Measurements from ENCODE around the gene OAS3. TPM values are rescaled to one million over a fixed set of nuclear protein-coding genes. Genes with fewer than 3 reads are reported as not detected.
"Not testable (repeated sequence)": the region's sequence is repeated elsewhere in the genome, so short reads cannot be mapped to it uniquely, and the experiment has no call there.

Gene OAS3
- total RNA-seq, 1 experiment from 2014 or later: 24.8 TPM

DNA sequence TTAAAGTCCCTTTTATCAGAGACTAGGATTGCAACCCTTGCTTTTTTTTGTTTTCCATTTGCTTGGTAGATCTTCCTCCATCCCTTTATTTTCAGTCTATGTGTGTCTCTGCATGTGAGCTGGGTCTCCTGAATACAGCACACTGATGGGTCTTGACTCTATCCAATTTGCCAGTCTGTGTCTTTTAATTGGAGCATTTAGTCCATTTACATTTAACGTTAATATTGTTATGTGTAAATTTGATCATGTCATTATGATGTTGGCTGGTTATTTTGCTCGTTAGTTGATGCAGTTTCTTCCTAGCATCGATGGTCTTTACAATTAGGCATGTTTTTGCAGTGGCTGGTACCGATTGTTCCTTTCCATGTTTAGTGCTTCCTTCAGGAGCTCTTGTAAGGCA lies 18.9 kb downstream of the OAS3 start:
- DNase-seq (ENCODE audit: low read depth): not testable (repeated sequence)

DNA sequence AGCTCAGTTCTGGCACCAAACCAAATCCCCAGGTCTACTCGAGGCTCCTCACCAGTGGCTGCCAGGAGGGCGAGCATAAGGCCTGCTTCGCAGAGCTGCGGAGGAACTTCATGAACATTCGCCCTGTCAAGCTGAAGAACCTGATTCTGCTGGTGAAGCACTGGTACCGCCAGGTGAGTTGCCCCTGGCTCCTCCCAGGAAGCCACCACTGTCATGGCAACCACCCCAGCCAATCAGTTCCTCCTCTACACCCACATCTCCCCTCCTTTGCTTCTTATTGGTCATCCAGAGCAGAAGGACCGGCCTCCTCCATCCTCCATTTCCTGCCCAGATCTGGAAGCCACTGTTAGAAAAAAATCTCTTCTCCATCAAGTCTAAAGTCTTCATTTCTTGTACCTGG lies 22.8 kb downstream of the OAS3 start:
- no peak for DNase-seq (ENCODE audit: low read depth)

DNA sequence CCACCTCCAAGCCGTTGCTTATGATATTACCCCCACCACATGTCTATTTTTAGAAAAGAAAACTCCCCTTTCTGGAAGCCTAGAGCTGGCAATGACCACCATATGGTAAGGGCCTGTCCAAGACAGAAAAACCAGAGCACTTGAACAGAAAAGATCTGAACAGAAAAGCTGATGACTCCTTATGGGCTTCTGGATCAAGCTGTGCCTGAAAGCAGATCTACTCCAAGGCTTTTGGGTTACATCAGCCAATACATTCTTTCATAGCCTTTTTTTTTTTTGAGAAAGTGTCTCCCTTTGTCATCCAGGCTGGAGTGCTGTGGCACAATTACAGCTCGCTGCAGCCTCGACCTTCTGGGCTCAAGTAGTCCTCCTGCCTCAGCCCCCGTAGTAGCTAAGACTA lies 23.3 kb downstream of the OAS3 start:
- DNase-seq (ENCODE audit: low read depth): no peak

DNA sequence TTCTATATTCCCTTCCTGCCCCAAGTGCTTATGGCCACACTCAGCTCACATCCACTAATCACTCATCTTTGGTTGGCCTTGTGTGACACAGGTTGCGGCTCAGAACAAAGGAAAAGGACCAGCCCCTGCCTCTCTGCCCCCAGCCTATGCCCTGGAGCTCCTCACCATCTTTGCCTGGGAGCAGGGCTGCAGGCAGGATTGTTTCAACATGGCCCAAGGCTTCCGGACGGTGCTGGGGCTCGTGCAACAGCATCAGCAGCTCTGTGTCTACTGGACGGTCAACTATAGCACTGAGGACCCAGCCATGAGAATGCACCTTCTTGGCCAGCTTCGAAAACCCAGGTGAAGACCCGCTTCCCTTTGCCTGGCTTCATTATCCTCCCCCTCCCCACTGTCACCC lies 24.3 kb downstream of the OAS3 start:
- no peak for DNase-seq (ENCODE audit: low read depth)

DNA sequence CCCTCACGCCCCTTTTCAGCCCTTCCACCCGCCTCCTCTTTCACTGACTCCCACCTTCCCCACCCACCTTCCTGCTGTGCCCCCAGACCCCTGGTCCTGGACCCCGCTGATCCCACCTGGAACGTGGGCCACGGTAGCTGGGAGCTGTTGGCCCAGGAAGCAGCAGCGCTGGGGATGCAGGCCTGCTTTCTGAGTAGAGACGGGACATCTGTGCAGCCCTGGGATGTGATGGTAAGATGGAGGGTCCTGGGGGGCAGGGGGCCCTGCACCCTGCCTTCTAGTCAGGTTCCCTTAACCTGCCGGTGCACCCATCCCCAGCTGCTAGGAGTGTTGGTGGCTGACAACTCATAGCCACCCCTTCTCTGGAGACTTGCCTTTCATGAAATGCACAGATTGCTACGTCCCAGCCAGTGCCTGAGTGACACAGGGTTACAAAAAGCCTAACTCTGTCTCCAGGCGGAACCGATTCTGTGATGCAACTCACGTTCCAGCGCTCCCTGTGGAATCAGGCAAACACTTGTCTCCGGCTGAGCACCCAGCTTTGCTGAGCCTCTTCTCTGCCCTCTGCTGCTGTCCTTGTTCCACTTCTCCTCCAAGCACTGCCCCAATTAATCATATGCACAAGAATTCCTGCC lies 25.1 kb downstream of the OAS3 start:
- no peak for DNase-seq (ENCODE audit: low read depth)

DNA sequence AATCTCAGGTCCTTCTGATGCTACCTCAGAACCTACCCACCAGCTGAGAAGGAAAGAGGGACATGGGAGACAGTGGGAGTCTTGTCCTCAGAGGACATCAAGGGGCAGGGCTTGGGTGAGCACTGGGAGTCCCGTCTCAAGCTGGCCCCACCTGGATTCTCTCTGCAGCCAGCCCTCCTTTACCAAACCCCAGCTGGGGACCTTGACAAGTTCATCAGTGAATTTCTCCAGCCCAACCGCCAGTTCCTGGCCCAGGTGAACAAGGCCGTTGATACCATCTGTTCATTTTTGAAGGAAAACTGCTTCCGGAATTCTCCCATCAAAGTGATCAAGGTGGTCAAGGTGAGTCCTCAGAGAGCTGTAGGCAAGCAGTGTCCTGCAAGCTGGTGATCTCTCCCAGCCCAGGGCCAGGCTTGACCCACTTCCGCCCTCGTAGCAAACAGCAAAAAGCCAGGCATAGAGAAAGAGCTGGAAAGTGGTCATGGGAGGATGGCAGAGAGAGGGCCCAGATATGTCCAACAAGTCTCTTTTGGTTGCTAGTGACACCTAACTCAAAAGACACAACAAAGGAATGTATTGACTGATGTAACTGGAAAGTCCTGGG lies 25.9 kb downstream of the OAS3 start:
- DNase-seq (ENCODE audit: low read depth): no peak

DNA sequence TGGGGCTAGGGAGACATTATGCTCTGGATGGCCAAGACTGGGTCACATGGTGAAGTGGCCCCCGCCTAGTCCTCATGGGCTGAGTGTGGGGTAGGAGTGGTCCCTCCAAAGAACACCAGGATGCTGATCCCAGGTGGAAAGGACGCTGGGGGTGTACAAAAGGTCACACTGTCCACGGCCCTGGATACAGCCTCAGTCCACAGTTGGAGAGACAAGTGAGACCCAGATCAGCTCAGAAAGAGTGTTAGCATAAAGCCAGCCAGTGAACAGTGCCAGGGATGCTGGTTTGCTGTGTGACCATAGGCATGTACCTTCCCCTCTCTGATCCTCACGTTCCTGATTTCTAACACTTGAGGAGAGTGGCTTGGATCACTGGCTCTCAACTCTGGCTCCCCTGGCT lies 26.6 kb downstream of the OAS3 start:
- DNase-seq (ENCODE audit: low read depth): no peak

DNA sequence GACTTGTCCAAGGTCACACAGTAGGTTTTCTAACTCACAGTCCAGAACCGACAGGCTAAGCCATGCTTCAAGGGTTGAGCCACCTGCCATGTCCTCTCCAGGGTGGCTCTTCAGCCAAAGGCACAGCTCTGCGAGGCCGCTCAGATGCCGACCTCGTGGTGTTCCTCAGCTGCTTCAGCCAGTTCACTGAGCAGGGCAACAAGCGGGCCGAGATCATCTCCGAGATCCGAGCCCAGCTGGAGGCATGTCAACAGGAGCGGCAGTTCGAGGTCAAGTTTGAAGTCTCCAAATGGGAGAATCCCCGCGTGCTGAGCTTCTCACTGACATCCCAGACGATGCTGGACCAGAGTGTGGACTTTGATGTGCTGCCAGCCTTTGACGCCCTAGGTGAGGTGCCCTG lies 27.4 kb downstream of the OAS3 start:
- no peak for DNase-seq (ENCODE audit: low read depth)

DNA sequence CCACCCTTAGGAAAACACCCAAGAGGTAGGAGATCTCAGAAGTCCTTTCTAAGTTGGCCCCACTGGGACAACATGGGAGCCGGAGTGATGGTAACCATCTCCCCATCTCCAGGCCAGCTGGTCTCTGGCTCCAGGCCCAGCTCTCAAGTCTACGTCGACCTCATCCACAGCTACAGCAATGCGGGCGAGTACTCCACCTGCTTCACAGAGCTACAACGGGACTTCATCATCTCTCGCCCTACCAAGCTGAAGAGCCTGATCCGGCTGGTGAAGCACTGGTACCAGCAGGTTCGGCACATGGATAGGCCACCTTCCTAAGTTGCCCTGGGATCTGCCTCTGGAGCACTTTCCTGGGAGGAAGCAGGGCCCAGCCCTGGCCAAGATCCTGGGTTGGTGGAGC lies 29.0 kb downstream of the OAS3 start:
- no peak for DNase-seq (ENCODE audit: low read depth)

DNA sequence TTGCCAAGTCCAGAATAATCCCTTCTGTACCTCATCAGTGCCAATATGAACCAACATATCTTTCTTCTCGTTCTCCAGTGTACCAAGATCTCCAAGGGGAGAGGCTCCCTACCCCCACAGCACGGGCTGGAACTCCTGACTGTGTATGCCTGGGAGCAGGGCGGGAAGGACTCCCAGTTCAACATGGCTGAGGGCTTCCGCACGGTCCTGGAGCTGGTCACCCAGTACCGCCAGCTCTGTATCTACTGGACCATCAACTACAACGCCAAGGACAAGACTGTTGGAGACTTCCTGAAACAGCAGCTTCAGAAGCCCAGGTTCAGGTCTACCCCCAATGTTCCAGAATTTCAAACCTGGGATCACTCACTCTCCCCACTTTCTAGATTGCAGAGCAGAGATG lies 29.6 kb downstream of the OAS3 start:
- no peak for DNase-seq (ENCODE audit: low read depth)

DNA sequence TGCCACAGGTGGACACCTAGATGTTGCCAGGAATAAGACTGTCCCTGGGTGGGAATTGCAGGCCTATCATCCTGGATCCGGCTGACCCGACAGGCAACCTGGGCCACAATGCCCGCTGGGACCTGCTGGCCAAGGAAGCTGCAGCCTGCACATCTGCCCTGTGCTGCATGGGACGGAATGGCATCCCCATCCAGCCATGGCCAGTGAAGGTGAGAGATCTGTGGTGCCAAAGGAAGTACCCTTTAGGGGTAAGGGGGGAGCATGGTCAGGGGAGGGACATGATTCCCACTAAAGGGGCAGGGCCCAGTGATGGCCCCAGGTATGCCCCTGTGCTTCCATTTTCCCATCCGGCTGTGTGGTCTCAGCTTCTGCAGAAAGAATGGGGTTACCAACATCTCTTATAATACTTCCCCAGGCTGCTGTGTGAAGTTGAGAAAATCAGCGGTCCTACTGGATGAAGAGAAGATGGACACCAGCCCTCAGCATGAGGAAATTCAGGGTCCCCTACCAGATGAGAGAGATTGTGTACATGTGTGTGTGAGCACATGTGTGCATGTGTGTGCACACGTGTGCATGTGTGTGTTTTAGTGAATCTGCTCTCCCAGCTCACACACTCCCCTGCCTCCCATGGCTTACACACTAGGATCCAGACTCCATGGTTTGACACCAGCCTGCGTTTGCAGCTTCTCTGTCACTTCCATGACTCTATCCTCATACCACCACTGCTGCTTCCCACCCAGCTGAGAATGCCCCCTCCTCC lies 31.5 kb downstream of the OAS3 start:
- no peak for DNase-seq (ENCODE audit: low read depth)

DNA sequence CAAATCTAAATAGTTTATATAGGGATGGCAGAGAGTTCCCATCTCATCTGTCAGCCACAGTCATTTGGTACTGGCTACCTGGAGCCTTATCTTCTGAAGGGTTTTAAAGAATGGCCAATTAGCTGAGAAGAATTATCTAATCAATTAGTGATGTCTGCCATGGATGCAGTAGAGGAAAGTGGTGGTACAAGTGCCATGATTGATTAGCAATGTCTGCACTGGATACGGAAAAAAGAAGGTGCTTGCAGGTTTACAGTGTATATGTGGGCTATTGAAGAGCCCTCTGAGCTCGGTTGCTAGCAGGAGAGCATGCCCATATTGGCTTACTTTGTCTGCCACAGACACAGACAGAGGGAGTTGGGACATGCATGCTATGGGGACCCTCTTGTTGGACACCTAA lies 32.1 kb downstream of the OAS3 start:
- DNase-seq (ENCODE audit: low read depth): no peak

DNA sequence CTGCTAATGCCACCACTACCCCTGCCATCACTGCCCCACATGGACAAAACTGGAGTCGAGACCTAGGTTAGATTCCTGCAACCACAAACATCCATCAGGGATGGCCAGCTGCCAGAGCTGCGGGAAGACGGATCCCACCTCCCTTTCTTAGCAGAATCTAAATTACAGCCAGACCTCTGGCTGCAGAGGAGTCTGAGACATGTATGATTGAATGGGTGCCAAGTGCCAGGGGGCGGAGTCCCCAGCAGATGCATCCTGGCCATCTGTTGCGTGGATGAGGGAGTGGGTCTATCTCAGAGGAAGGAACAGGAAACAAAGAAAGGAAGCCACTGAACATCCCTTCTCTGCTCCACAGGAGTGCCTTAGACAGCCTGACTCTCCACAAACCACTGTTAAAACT lies 33.0 kb downstream of the OAS3 start:
- peak; percentile 75 for DNase-seq (ENCODE audit: low read depth)

DNA sequence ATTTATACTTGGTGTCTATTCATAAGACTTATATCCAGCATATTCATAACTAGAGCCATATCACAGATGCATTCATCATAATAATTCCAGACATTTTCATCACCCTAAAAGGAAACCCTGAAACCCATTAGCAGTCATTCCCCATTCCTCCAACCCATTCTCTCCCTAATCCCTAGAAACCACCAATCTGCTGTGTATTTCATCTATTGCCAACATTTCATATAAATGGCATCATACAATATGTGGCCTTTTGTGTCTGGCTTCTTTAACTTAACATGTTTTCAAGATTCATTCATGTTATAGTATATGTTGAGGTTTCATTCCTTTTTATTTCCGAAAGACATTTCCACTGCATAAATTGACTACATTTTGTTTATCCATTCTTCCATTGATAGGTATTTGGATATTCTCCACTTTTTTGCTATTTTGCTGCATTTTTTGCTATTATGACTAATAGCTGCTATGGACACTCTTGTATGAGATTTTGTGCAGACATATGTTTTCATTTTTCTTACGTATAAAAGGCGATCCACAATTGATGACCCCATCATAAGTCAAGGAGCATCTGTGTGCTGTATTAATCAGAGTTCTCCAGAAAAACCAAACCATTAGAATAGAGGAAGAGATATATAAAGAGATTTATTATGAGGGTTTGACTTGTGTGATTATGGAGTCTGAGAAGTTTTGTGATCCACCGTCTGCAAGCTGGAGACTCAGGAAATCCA lies 34.9 kb downstream of the OAS3 start:
- no peak for DNase-seq (ENCODE audit: low read depth)

DNA sequence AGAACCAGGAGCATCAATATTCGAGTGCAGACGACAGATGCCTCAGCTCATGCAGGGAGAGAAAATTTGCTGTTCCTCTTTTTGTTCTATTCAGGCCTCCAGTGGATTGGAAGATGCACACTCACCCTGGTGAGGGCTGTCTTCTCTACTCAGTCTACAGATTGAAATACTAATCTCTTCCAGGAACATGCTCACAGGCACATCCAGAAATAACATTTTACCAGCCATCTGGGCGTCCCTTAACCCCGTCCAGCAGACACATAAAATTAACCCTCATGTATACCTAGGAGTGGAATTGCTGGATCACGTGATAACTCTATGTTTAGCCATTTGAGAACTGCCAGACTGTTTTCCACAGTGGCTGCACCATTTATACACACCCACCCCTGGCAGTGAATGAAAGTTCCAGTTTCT lies 35.6 kb downstream of the OAS3 start:
- DNase-seq (ENCODE audit: low read depth): peak; percentile 7

DNA sequence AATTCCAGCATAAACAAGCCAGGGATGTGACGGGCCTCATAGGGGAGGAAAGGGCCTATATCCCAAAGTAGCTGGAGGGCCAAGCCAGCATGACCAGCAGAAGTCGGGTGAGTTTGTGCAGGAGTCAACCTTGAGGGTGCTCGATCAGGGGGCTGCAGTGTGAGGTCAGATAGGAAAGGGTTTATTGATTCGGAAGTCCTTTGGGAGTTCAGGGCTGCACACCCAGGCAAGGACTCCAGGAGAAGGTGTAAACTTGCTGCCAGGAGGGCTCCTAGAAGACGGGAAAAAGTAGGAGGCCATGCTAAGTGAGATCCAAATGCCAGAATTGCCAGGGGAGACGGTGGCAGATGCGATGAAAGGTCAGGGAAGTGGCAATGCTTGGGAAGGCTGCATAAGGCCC lies 36.6 kb downstream of the OAS3 start:
- DNase-seq (ENCODE audit: low read depth): no peak

DNA sequence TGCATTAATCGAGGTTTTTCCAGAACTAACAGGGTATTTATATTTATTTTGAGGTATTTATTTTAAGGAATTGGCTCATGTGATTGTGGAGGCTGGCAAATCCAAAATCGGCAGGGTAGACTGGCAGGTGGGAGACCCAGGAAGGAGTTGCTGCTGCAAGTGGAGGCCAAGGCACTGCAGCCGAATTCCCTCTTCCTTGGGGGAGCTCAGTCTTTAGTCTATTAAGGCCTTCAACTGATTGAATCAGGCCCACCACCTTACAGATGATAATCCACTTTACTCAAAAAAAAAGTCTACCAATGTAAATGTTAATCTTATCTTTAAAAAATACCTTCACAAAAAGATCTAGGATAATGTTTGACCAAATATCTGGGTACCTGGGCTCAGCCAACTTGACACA lies 38.9 kb downstream of the OAS3 start:
- DNase-seq (ENCODE audit: low read depth): no peak

DNA sequence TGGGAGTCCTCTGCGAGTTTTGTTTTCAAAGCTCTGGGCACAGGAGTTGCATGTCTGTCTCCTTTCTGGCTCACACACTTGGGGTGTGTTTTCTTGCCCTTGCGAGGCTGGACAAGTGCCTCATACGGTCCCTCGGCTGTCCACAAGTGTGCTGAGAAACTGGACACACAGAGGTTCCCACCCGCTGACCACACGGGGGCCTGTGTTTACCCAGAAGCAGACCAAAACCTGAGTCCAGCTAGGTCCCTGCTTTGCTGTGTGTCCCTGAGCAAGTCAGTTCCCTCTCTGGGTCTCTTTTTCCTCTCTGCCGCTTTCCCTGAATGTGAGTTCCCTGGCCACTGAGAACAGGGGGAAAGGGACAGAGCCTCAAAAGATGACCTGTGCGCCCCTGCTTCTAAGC lies 39.4 kb downstream of the OAS3 start:
- DNase-seq (ENCODE audit: low read depth): peak; percentile 11

DNA sequence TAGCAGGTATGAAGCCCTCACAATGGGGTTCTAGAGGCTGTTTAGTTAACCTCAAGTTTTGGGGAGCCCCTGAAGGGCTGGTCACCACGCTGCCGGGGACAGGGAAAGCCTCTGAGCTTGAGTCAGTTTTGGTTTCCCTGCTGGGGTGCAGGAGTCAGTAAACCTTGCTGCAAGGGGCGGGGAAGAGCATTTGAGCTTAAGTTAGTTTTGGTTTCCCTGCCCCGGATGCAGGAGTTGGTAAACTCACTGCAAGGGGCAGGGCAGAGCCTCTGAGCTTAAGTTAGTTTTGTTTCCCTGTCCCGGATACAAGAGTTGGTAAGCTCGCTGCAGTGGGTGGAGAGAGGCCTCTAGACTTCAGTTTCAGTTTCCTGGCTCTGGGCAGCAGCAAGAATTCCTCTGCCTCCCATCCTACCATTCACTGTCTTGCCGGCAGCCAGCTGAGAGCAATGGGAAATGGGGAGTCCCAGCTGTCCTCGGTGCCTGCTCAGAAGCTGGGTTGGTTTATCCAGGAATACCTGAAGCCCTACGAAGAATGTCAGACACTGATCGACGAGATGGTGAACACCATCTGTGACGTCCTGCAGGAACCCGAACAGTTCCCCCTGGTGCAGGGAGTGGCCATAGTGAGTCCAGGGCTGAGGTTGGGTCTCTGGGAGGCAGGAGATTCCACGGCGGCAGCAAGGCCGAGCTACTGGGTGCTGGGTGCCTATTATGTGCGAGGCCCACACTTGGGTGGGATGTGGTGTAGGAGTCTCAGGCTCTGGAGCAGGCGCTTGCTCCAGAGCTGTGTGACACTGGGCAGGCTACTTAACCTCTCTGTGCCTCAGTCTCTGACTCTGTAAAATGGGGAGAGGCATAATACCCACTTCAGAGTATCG lies 40.1 kb downstream of the OAS3 start, which contains the start of gene OAS2:
TSS of gene OAS2 (plus strand) at position 357 of the 878 bp plus-strand sequence. CDS start at position 447, 90 bp downstream.
- DNase-seq (ENCODE audit: low read depth): peak; percentile 92

DNA sequence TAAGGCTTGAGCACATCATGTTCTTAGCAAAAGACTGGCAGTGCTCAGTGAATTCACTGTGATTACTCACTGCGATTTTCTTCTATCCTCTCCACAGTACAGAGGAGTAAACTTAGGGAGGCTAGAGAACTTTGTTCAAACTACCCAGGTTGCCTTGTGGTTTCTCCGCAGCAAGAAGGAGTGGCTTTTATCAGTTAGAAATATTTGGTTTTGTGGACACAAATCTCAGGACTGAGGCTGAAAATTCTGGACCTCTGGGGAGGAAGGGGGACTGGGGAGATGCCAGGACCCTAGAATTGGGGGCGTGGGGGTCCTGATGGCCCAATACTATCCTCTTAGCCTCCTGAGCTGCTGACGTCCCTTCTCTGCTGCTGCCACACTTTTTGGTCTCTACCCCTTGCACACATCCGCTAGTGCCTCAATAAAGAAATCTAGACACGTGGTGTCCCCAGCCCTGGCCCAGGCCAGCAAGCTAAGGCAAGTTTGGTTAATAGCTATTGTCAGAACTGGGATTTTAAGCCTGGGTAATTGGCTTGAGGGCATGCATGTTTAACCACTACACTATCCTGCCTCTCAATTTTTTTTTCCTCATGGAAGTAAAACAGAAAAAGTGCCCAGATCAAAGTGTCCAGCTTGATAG lies 40.9 kb downstream of the OAS3 start:
- peak; percentile 34 for DNase-seq (ENCODE audit: low read depth)
